Measurements from ENCODE around the gene REL.

DNA sequence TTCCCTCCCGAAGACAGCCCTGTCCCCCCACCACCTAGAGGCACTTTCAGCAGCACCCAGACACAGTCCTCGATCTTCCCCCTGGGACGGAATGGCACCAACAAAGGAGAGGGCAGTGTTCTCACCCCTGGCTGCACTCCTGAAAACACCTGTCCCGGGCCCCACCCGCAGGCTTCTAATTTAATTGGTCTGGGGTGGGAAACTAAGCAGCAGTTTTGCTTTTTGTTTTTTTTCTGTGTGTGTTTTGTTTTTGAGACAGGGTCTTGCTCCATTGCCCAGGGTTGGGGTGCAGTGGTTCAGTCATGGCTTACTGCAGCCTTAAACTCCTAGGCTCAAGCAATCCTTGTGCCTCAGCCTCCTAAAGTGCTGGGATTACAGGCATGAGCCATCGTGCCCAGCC, 38.4 kb upstream of the REL start:
- TF ChIP-seq, protein P1, sequence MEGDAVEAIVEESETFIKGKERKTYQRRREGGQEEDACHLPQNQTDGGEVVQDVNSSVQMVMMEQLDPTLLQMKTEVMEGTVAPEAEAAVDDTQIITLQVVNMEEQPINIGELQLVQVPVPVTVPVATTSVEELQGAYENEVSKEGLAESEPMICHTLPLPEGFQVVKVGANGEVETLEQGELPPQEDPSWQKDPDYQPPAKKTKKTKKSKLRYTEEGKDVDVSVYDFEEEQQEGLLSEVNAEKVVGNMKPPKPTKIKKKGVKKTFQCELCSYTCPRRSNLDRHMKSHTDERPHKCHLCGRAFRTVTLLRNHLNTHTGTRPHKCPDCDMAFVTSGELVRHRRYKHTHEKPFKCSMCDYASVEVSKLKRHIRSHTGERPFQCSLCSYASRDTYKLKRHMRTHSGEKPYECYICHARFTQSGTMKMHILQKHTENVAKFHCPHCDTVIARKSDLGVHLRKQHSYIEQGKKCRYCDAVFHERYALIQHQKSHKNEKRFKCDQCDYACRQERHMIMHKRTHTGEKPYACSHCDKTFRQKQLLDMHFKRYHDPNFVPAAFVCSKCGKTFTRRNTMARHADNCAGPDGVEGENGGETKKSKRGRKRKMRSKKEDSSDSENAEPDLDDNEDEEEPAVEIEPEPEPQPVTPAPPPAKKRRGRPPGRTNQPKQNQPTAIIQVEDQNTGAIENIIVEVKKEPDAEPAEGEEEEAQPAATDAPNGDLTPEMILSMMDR (IDR thresholded peaks at IDR 0.05; ENCODE audit: insufficient read depth, low read length, poor library complexity, severe bottlenecking) = no peak
- TF ChIP-seq EZH2phosphoT487 (conservative IDR thresholded peaks at IDR 0.05; ENCODE audit: low read length) = no peak
